Mammary epithelial cell (primary cell): ENCODE results near the gene CPXM2.

Experiments
- CTCF ChIP-seq, 2 donors: IDR thresholded peaks in 1 of 2; conservative IDR thresholded peaks in 1 of 2; 2 replicates each; pipeline ENCODE4 v1.5.1; 2011 to 2012; ENCODE audit warnings: inconsistent platforms in 2 of 2, low read length in 2 of 2, mild to moderate bottlenecking in 2 of 2, control low read depth in 1 of 2, low read depth in 1 of 2; ENCODE audit not compliant: insufficient read depth in 1 of 2; ENCODE audit errors: extremely low read depth in 1 of 2
- EZH2 ChIP-seq: IDR thresholded peaks from 2 replicates; pipeline ENCODE4 v1.6.1; 2012; ENCODE audit warnings: low read length, inconsistent platforms, borderline replicate concordance

DNA sequence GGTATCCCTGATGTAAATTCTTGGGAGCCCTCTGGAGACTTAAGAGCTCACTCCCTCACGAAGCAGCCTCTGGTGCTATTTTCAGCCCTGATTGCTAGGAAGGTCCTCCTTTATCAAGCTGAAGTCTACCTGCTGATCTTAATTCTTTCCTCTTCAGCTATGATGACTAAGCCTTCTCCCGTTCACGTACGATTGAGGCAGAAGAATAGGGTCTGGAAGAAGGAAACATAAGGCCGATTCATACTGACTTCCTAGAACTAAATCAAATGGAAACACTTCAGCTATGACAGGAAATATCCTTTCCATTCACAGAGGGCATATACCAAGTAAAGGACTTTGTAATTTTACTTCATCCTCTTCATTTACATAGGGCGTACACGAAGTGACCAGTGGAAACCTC lies 107.0 kb downstream of the CPXM2 start:
- TF ChIP-seq CTCF (conservative IDR thresholded peaks at IDR 0.05 in 1 of 2, IDR thresholded peaks at IDR 0.05 in 1 of 2; ENCODE audit: extremely low read depth in 1 of 2, insufficient read depth in 1 of 2, low read depth in 1 of 2, low read length in 2 of 2) (no peak), EZH2 (no peak)
